HG03378 (cell line): Measurements from ENCODE around the gene PHACTR2.
"Not testable (repeated sequence)": the region's sequence is repeated elsewhere in the genome, so short reads cannot be mapped to it uniquely, and the experiment has no call there.

Experiments
- ATAC-seq: cut with Tn5 transposase; IDR thresholded peaks from one replicate; pipeline ENCODE4 v1.9.1; 2021; ENCODE audit warnings: mild to moderate bottlenecking, moderate library complexity; ENCODE audit not compliant: unreplicated experiment

Gene PHACTR2

DNA sequence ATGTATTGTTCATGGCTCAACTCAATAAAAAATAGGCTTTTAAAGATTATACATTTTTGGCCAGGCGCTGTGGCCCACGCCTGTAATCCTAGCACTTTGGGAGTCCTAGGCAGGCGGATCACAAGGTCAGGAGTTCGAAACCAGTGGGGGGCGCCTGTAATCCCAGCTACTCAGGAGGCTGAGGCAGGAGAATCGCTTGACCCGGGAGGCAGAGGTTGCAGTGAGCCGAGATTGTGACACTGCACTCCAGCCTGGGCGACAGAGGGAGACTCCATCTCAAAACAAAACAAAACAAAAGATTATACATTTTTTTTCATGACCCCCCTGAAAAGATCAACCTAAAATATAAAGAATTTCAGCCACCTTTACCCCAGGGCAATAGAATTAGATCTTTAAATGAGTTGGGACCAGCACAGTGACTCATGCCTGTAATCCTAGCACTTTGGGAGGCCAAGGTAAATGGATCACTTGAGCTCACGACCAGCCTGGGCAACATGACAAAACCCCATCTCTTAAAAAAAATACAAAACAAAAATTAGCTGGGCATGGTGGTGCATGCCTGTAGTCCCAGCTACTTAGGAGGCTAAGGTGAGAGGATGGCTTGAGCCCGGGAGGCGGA, 60.4 kb downstream of the PHACTR2 start:
- not testable (repeated sequence) for ATAC-seq

DNA sequence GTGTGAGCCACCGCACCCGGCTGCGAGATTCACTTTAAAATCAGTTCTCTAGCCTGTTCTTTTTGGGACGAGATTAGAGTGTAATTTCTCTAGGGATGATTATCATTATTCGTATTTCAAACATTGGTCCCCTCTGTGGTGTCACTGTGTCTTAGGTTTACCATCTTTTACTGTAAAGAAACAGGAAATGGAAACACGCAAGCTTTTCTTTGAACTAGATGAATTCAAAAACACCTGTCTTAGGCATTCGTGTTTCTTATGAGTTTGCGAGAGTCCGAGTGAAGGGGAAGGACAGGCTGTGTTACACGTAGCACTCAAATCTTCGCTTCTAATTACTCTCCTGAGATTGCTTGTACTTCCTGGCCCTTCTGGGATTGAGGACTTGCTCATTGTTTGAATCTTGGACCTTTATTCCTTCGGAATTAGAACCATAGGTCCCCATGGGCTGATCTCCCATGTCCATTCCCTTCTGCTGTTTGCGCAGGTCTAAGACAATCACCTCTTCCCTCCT, 61.6 kb downstream of the PHACTR2 start:
- no peak for ATAC-seq

DNA sequence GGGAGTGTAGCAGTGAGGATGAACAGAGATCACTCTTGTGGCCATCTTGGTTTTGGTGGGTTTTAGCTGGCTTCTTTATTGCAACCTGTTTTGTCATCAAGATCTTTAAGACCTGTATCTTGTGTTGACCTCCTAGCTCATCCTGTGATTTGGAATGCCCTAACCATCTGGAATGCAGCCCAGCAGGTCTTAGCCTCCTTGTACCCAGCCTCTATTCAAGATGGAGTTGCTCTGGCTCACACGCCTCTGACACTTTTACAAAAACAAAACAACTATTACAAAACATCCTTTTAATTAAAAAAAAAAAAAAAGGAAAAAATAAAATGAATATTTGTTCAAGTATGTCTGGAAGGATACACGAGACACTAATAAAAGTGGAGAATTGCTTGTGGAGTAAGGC, 62.4 kb downstream of the PHACTR2 start:
- no peak for ATAC-seq

DNA sequence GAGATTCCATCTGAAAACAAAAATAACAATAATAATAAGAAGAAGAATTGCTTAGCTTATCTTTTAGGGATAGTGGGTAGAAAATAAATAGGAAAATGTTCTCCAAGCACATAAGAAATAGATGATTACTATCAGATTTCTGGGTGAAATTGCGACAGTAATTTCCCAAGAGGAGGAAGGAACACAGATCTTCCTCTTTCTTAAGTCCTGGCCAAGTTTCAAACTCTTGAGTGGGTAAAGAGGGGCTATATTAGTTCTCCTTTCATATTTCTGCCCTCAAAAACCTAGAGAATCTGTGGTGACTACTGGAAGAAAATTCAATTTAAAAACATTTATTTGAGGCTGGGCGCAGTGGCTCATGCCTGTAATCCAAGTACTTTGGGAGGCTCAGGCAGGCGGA, 63.7 kb downstream of the PHACTR2 start:
- no peak for ATAC-seq

DNA sequence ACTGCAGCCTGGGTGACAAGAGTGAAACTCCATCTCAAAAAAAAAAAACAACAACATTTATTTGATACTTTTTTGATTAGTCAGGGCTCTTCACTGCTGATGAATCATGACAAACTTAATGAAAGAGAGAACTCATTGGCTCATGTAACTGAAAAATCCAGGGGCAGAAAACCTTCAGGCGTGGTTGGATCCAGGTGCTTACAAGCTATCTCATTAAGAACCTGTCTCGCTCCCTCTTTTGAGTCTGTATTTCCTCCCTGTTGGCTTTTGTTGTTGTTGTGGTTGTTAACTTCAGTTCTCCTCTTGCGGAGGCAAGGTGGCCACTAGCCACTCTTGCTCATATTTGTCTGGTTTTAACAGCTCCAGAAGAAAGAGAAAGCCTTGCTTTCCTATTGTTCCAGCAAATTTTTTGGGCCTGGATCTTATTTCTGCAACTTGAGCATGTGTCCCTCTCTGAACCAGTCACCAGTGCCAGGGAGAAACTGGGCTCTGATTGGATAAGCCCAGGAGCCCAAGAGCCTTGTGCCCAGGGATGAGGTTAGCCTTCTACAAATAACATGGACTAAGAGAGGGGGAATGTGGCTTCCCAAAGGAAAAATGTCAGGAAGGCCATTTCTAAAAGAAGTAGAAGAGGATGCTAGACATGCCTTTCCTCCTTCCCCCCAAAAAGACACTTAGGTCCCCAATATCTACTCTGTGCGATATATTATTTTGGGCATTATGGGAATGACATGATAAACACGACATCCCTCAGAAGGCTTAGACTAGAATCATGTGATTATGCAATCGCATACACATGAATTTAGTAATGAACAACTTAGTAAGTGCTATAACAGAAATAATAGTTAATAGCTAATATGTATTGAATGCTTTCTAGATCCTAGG, 64.5 kb downstream of the PHACTR2 start:
- ATAC-seq = no peak

DNA sequence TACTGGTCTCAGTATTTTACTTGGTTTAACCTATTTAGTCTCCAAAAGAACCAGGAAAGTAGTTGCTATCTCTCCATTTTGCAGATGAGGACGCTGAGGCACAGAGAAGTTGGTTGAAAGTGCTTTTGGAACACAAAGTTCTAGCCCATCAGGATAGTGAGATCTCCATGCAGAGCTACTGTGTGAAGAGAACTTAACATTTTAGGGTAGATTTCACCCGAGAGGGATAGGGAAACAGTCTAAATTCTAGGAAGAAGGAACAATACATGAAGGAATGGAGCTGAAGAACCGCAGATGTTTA, 65.1 kb downstream of the PHACTR2 start:
- ATAC-seq = no peak

DNA sequence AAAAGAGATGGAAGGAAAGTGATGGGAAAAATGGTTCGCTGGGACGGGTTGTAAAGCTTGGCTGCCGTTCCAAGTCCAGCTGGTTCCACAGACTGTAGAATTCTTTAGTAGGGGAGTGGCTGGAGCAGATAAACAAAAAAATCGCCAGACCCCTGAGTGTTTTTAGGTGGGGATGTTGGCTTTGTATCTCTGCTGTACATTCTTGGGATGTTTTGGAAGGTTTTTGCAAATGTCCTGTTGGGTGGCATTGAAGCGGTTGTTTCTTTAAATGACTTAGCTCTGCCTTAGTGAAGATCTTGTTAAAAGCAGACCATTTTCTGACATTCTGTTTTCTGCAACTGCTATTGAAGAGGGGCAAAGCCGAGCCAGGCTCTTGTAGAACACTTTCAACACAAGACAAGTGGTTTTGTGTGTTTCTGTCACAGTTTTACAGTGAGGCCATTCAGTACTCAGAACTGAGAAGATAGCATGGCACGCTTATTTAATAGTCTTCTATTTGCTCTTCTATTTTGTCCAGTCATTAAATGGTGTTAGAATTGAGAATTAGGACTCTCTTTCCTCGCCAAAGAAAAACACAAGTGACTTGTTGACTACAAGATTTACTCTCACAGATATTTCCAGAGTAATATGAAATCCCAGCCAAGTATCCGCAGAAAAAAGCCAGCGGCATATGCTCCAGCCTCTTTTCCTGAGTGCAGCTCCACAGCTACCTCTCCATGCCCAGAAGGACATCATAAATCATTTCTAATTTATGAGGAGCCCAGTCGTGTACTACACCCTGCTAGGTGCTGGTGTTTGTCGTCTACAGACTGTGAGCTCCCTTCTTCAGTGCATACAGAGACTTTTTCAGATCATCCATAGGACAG, 65.8 kb downstream of the PHACTR2 start:
- no peak for ATAC-seq

DNA sequence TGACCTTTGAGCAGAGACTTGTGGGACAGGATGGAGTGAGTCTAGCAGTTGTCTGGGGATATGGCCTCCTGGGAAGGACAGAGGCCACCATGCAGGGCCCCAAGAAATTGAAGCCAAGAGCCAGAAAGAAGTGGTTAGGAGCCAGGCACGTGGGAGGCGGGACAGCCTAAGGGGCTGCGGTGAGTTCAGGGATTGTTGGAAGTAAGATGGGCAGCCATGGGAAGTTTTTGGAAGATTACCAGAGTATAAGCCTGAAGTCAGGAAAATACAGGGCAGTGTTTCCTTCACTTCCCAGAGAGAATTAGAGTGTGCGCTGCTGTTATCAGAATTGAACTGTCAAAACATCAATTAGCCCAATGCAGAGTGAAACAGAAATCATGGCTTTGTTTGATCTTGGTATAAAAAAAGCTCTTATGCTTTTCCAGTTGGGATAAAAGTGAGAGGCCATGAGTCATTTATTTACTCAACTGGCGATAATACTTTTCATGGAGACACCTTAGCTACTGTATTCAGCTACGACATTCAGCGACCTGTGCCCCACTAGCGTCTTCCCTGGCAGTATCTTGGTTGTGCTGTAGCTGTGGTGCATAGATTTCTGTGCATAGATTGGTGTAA, 66.9 kb downstream of the PHACTR2 start:
- no peak for ATAC-seq

DNA sequence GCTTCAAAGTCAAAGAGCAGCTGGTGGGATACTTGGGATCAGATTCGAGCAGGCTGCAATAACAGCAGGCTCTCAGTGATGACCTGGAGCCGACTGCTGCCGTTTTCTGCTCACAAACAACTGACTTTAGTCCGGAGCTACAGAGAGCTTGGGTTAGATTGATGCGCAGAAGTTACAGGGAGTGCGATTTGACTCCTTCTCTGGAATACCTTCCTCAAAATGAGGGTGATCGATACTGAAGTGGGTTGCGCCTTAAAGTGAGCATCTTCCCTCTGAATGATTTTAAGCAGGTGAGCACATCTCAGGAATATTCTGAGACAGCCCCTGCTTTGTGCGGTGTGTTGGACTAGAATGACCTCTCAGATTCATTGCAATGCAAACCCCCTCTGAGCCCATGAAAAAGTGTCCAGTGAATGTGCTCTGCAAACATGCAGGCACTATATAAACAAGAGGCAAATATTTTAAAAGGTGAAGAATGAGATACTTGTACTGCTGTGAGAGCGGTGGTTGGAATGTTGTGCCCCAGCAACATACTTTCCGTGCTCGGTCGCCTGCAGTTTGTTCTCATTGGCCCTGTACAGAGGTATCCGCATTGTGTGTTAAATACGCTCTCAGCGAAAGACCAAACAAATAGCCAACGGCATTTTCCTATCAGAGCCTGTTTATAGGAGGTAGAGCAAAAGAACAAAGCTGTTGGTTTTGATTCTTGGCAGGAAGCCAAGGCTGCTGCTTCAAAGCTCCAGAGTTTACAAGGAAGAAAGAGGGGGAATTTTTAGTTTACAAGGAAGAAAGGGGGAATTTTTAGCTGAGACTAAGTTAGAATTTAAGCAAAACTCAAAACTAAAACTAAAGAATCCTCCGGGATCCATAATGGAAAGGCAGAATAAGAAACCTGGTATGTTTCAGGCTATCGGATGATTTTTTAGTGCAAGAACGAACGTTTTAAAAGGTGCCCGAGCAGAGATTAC, 67.7 kb downstream of the PHACTR2 start:
- no peak for ATAC-seq

DNA sequence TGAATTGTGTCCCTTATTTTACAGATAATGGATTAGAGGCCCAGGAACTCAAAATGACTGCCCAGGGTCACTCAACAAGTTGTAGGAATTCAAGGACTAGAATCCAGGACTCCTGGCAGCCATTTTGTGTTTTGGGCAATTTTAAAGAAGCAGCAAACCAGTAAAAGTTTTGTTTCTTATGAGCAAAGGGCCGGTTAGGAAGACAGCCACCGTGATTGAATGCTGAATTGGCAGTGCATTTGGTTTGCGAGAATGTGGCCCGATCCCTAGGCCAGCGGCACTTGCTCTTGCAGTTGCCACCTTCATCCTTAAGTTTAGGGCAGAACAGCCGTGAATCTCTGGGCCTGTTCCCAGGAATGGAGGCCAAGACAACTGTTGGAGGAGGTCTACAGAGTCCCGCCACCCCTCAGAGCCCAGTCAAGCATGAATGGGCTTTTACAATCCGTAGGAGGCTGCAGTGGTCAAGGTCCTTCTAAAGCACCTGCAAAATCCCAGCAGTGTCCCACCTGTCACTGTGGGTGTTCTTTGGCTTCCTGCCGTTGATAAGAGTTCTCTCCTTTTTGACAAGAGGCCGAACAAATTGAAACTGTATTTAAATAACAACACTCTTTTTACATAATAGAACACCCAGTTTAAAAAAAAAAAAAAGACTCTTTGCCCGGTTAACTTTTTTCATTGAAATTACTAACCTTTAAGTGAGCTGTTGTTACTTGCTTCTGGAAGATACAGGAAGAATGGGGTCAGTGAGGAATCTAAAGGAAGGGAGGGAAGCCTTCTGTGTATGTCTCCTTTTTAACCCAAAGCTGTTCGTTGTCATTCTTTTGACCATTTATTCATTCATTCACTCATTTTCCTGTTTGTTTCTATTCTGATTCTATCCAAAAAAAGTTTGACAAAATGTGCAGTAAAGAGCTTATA, 68.7 kb downstream of the PHACTR2 start:
- ATAC-seq = no peak

DNA sequence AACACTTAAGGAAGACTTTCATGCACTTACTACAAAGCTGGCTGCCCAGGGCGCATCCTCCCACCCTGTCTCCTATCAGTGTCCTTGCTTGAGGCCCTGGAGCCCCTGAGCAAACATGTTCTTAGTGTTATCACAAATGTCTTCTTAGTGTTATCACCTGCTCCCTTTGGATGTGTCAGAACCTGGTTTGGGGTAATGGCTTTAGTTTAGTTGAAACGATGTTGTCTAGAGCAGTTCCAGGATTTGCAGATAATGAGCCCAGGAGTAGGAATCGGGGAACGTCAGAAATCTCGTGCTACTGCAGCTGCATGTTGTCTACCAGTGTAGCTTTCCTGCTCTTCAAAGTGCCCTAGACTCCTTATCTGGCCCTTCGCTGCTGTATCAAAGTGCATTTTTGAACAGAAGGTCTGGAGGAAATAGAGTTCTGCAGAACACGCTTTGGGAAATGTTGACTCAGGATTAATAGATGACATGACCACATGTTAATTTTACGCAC, 69.6 kb downstream of the PHACTR2 start:
- ATAC-seq = no peak

DNA sequence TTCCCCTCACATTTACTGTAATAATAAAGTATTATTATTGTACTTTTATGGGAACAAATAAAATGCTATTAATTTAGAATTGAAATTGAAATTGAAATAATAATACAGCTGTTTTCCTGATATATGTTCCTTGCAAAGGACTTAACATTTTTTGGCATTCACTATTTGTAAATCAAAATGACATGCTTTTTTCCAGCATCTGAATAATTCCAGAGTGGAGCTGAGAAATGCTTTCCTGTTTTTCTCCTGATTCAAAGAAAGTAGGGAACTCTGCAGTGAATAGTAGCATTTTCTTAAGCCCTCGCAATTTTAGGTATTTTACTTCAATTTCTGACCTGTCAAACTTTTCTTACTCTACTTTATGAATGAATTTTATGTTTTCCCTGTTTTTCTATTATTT, 72.1 kb downstream of the PHACTR2 start:
- ATAC-seq = no peak

DNA sequence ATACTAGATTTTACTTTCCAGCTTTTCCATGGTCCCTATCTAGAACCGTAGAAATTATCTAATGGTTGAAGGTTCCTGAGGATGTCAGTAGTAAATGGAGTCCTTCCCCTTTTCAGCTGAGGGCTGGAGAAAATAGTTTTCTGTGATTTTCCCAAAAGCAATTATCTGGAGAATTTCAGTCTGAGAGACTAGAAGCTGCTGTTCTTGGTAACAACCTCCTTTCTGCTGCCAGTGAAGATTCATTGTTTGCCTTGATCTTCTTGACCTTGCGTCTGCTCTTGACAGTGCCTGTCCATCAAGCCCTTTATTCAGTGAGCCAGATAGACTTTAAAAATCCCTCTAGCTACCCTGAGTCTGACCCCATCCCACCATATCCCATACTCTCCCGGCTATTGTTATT, 73.1 kb downstream of the PHACTR2 start:
- no peak for ATAC-seq

DNA sequence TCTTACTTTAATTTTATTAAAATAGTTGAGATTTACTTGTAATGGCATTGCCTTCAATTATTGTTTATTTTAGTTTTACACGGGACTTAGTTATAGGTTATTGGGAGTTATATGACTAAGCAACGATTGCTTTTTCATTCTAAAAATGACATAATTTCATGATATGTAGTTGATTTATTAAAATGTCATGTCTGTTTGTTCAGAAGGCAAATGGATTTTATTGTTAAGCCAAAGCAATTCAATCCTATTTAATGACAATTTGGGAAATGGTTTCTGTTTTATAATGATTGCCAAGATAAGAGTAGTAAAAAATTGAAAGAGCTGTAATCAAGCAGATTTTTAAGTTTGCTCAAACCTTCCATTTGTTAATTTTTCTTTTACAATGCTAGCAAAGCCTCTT, 74.7 kb downstream of the PHACTR2 start:
- no peak for ATAC-seq

DNA sequence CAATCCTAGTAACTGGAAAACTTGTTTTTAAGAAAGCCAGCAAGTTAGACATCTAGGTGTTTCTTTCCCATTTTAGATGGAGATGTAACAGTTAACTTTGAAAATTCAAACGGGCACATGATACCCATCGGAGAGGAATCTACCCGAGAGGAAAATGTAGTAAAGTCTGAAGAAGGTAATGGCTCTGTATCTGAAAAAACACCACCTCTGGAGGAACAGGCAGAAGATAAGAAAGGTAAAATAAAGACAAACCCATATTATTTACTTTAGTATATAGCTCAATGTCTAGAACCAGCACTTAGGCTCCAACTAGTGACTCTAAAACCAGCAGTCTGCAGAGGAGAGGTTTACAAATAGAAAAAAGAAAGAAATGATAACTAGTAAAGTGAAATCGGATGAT, 75.9 kb downstream of the PHACTR2 start:
- ATAC-seq = no peak

DNA sequence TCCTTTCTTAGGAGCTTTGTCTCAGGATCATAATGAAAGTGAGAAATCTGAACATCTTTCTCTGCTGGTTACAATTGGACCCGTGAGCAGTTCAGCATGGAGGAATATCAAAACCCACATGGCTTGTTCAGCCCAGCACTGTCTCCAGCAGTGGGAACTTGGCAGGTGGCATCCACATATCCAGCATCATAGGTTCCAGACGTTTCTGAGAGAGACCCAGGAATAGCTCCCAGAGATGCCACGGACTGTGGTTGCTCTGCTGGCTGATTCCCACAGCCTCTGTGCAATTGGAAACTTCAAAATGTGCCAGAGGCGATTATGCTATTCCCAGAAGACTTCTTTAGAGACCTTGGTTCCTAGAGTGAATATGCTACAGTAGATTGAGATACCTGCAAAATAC, 76.4 kb downstream of the PHACTR2 start:
- ATAC-seq = no peak

DNA sequence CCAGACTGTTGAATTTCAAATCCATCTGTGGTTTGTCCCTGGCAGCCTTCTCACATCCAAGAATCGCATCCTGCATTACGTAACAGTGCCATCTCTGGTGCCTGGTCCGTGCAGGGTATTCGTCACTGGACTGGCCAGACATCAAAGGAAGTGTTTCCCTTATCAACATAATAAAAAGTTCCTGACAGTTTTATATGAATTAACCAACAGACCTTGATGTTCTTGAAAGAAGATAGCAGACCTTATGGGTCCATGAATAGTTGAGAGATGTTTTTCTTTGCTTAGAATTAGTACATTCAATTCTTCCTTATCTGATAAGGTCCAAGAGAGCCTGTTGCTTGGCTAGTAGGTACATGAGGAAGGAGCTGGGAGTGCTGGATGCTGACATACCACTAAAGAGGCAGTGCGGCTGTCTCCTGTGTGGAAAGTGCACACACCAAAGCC, 77.6 kb downstream of the PHACTR2 start:
- no peak for ATAC-seq

DNA sequence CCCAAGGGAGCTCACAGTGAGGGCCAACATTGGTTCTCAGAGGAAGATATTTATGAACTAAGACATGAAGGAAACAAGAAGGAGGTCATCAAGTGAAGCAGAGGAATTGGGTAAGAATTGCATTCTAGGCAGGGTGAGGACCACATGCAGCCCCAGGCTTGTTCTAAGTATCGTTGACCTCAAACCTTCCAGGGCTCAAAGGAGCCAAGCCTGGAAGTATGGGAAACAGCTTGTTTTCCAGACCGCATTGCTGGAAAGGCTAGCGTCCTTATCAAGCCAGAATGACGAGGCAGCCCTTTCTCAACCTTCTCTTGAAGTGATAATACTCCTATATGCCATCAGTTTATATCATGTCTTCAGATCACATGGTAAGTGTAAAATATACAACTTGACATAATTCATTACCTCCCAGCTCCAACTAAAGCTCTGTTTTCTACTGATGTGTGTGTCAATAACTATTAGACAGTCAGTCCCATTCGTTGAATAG, 79.6 kb downstream of the PHACTR2 start:
- ATAC-seq = no peak

DNA sequence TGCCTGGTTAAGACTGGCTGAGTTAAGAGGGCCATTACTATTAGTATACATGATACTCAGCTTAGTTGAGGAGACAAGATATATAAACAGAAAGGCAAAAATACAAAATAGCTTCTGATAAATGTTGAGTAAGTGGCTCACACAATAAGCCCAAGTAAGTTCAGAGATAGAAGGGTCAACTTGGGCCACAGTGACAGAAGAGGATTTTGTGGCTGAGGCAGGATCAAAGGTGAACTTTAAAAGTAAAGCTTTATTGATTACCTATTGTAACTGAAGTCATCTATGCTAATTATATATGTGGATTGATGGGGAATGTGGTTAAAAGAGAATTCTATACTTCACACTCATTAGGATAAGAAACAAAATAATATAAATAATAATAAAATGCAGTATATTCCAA, 80.8 kb downstream of the PHACTR2 start:
- ATAC-seq = no peak
